ENCODE data around the gene NACC2. TPM values are rescaled to one million over a fixed set of nuclear protein-coding genes. Genes with fewer than 3 reads are reported as not detected.
"Not testable (repeated sequence)": the region's sequence is repeated elsewhere in the genome, so short reads cannot be mapped to it uniquely, and the experiment has no call there.

The NACC2 gene
- total and polyA plus RNA-seq, 5 experiments from 2014 or later: 1.0 to 10.4 (median 1.3) TPM

DNA sequence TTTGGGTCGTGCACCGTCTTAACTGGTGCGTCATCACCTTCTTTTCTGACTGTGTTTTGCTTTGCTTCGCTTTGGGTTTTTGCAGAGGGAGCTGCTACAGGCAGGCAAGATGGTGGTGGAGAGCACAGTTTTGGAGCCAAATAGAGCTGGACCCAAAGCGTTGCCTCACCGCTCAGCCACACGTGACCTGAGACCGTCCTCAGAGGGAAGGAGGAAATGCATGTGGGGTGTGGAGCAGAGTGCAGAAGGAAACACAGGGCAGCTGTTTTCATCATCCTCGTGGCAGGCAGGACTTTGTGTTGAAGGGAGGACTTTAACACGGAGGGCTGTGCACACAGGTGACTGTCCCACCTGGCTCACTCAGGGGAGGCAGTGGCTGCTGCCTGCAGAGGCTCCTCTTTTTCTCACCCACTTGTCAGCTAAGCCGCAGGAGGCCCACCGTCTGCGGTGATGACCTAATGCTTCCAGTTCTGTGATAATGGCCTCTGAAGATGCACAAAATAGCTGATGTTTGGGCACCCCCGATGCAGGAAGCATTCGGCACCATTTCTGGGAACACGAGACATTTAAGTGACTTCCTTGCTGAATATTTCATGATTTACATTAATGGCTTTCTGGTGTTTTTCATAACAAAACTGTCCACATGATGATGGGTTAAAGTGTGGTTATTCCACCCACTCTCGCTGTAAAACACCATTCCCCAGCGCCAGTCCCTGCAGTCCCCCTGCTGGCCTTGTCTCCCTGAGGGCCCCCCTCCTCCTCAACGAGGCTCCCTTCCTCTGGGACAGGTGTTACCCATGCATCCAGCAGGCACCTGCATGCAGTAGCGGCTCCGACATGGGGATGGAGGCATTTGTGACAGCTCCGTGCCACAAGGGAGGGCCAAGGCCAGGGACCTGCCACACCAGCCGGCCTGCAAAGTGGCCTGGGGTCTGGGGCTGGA, 121.5 kb downstream of the NACC2 start:
- Mint-ChIP-seq H3K4me3 (no peak overlapping the region), H3K4me1 (peaks cover 2 to 13% (median 5%) of the 10 kb centered on the region in 4 donors), H3K36me3 (no peaks in the 10 kb centered on the region), H3K9me3 (no peaks in the 10 kb centered on the region), H3K27me3 (no peaks in the 10 kb centered on the region), H3K27ac (no peak overlapping the region)
- POLR2A ChIA-PET: interaction anchor here (0.7 kb wide), 1 partner anchor 552 kb away, joined by 3 read pairs; no protein-coding TSS in a partner anchor
- DNase-seq (no peak), ATAC-seq (no peak)

GRCh38 chr9:135971892-135972291, 123.2 kb downstream of the NACC2 start:
- Mint-ChIP-seq H3K27me3 (peaks cover 1 to 8% (median 2%) of the 10 kb centered on the region in 5 donors), H3K4me1 (peaks cover 10 to 20% (median 13%) of the 10 kb centered on the region in 4 donors), H3K9me3 (no peaks in the 10 kb centered on the region), H3K36me3 (no peaks in the 10 kb centered on the region), H3K4me3 (no peak overlapping the region), H3K27ac (no peak overlapping the region)
- DNase-seq (peak in 9 of 10 donors; percentile 48 to 75 (median 61)), ATAC-seq (peak; percentile 52 to 64)
- POLR2A ChIA-PET: no interaction called here

DNA sequence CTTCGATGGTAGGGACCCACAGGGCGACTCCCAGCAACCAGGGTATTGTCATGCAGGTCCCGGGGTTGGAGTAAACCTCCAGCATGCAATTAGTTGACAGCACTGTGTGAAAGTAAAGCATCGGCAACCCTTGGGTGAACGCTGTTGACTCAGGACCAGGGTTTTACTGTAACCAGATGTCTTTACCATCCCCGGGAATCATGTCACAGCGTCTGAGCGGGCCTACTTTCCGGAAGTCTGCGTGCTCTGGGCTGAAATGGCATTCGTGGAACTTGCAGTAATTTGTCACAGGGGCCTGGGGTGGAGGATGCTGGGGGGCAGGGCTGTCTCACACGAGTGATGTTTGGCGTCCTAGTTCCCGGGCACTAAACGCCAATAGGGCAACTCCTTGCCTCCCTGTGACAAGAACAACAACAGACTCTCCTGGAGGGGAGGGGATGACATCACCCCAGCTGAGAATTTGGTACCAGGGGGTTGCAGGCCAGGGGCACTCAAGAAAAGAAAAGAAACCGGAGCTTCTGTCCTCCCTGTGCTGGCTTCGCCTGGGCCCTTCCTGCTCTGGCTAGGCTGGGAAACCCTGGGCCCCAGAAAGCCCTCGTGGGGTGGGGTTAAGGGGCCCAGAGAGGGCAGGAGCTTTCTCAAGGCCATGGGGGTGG, 123.8 kb downstream of the NACC2 start:
- Mint-ChIP-seq H3K9me3 (no peaks in the 10 kb centered on the region), H3K4me1 (peaks cover 10 to 20% (median 14%) of the 10 kb centered on the region in 4 donors), H3K4me3 (no peak overlapping the region), H3K27ac (no peak overlapping the region), H3K36me3 (no peaks in the 10 kb centered on the region), H3K27me3 (peaks cover 1 to 8% (median 2%) of the 10 kb centered on the region in 5 donors)
- no peak for ATAC-seq
- no peak for DNase-seq
- POLR2A ChIA-PET: no interaction called here

DNA sequence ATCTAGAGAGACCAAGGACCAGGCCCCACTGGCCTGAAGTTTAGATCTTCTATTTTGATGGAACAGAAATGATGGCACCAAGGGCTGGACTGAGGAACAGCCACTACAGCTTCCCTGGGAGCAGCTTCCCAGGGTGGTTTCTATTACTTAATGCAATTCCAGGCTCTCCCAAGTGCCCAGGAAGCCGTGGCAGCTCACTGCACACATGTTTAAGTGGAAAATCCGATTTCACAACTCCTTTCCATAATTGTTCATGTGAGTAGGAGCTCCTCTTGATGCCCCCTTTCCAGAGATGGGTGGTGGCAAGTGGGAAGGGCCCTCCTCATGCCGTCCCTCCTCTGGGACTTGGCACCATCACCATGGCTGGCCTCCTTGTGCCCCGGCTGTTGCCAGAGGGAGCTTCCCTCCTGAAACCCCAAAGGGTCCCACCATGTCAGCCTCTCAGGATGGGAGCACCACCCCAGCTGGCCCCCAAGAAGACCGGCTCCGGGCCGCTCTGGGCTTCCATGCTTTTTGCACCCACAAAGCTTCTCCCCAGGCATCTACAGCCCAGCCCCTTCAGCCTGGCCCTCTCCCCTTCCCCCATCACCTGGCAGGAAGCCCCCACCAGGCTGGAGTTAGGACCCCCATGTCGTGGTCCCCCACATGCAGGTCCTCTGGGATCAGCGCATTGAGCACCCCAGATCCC, 124.8 kb downstream of the NACC2 start:
- ATAC-seq (no peak), DNase-seq (no peak)
- Mint-ChIP-seq H3K27ac (no peak overlapping the region), H3K4me3 (no peak overlapping the region), H3K4me1 (peaks cover 10 to 20% (median 14%) of the 10 kb centered on the region in 4 donors), H3K27me3 (peaks cover 1 to 8% (median 2%) of the 10 kb centered on the region in 5 donors), H3K9me3 (no peaks in the 10 kb centered on the region), H3K36me3 (no peaks in the 10 kb centered on the region)
- POLR2A ChIA-PET: interaction anchor here (1.2 kb wide), 1 partner anchor 20 kb away, joined by 4 read pairs; no protein-coding TSS in a partner anchor

- DNase-seq: no peak
- no peaks in the 10 kb centered on the region for H3K36me3 Mint-ChIP-seq
- H3K27me3 Mint-ChIP-seq: peaks cover 1 to 8% (median 2%) of the 10 kb centered on the region in 5 donors
- no peak overlapping the region for H3K4me3 Mint-ChIP-seq
- H3K4me1 Mint-ChIP-seq: peaks cover 10 to 20% (median 13%) of the 10 kb centered on the region in 4 donors
- POLR2A ChIA-PET: interaction anchor here (1.2 kb wide), 1 partner anchor 22 kb away, joined by 4 read pairs; no protein-coding TSS in a partner anchor
- ATAC-seq: no peak
- no peak overlapping the region for H3K27ac Mint-ChIP-seq
- H3K9me3 Mint-ChIP-seq: no peaks in the 10 kb centered on the region
These were observed 125.9 kb downstream of the NACC2 start for GRCh38 chr9:135969064-135969683.

GRCh38 chr9:135968601-135969000, 126.5 kb downstream of the NACC2 start:
- ATAC-seq: no peak
- POLR2A ChIA-PET: interaction anchor here (1.1 kb wide), 1 partner anchor 29 kb away, joined by 3 read pairs; no protein-coding TSS in a partner anchor
- Mint-ChIP-seq H3K27ac (no peak overlapping the region), H3K4me1 (peaks cover 10 to 17% (median 12%) of the 10 kb centered on the region in 4 donors), H3K36me3 (no peaks in the 10 kb centered on the region), H3K9me3 (no peaks in the 10 kb centered on the region), H3K27me3 (peaks cover 1 to 8% (median 2%) of the 10 kb centered on the region in 5 donors), H3K4me3 (no peak overlapping the region)
- no peak for DNase-seq

DNA sequence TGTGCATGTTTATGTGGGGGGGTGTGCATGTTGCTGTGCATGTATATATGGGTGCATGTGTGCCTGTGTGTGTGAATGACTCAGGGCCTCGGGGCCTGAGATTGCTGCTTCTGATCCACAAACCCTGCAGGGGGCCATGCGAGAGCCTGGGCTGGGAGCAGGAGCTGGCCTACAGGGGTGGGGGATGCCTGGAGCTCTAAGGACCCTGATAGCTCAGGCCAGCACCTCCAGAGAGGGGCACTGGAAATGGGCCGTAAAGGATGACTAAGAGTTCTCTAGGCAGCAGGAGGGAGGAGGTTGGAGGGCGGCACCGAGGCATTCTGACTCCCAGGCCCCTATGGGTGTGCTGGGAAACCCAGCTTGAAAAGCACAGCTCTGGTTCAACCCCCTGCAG, 127.0 kb downstream of the NACC2 start:
- no peak overlapping the region for H3K4me3 Mint-ChIP-seq
- peaks cover 9 to 12% (median 10%) of the 10 kb centered on the region in 4 donors for H3K4me1 Mint-ChIP-seq
- H3K36me3 Mint-ChIP-seq: no peaks in the 10 kb centered on the region
- no peaks in the 10 kb centered on the region for H3K9me3 Mint-ChIP-seq
- DNase-seq (no peak), ATAC-seq (no peak)
- POLR2A ChIA-PET: interaction anchor here (0.5 to 1.1 kb wide), 2 partner anchors 30 to 154 kb away, joined by 3 read pairs; no protein-coding TSS in a partner anchor
- H3K27me3 Mint-ChIP-seq: peaks cover 2 to 8% (median 3%) of the 10 kb centered on the region in 5 donors
- peak overlapping the region in 3 of 10 donors; percentile 21 to 79 (median 40) for H3K27ac Mint-ChIP-seq

DNA sequence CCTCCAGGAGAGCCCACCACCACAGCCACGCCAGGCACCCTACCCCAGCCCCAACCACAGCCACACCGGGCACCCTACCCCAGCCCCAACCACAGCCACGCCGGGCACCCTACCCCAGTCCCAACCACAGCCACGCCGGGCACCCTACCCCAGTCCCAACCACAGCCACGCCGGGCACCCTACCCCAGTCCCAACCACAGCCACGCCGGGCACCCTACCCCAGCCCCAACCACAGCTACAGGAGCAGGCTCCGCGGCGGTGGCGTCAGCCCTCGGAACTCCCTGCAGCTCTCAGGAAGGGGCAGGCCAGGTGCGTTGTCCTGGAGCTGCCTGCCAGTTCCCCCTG, 128.2 kb downstream of the NACC2 start:
- H3K4me1 Mint-ChIP-seq: peaks cover 11 to 19% (median 16%) of the 10 kb centered on the region in 4 donors
- not testable (repeated sequence) for H3K36me3 Mint-ChIP-seq, H3K27ac Mint-ChIP-seq, H3K9me3 Mint-ChIP-seq, DNase-seq, H3K27me3 Mint-ChIP-seq, ATAC-seq, H3K4me3 Mint-ChIP-seq
- POLR2A ChIA-PET: interaction anchor here (0.7 to 1.0 kb wide), 3 partner anchors 9 to 123 kb away, joined by 3 read pairs; no protein-coding TSS in a partner anchor

DNA sequence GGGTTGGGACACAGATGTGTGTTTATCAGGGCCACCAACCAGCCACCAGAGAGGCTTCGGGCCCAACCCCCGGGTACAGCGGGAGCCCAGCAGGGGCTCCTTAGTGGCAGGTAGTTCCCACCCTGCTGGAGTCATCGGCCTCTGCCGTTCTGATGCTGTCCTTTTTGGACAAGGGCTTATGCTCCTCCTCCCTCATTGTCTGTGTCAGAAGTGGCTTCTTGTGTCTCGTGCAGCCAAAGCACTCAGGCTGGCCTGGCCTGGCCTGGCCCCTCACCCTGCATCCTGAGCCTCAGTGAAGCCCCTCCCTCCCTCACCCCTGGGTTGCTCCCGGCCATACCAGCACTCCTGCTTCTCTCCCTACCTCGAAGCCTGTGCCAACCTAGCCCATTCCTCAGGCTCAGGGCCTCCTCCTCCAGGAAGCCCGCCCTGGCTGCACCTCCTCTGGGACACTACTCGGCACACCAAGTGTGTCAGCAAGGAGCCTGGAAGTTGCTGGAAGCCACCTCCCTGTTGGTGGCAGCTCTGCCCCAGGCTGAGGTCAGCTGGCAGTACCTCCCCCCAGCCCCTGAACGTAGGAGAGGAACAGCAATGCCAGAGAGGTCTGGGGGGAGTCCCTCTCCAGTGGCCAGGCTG, 129.8 kb downstream of the NACC2 start:
- peak overlapping the region in 1 of 10 donors; percentile 13 for H3K27ac Mint-ChIP-seq
- ATAC-seq (no peak), DNase-seq (no peak)
- no peaks in the 10 kb centered on the region for H3K36me3 Mint-ChIP-seq
- H3K4me1 Mint-ChIP-seq: peaks cover 17 to 31% (median 23%) of the 10 kb centered on the region in 4 donors
- H3K27me3 Mint-ChIP-seq: peaks cover 2 to 8% (median 3%) of the 10 kb centered on the region in 5 donors
- peak overlapping the region in 1 of 10 donors; percentile 12 for H3K4me3 Mint-ChIP-seq
- POLR2A ChIA-PET: no interaction called here
- no peaks in the 10 kb centered on the region for H3K9me3 Mint-ChIP-seq

- H3K36me3 Mint-ChIP-seq: no peaks in the 10 kb centered on the region
- H3K27me3 Mint-ChIP-seq: peaks cover 2 to 8% (median 3%) of the 10 kb centered on the region in 5 donors
- H3K9me3 Mint-ChIP-seq: no peaks in the 10 kb centered on the region
- H3K4me1 Mint-ChIP-seq: peaks cover 17 to 44% (median 32%) of the 10 kb centered on the region in 4 donors
- no peak overlapping the region for H3K27ac Mint-ChIP-seq
- POLR2A ChIA-PET: no interaction called here
- no peak overlapping the region for H3K4me3 Mint-ChIP-seq
- DNase-seq: no peak
- ATAC-seq: no peak
These were observed 131.2 kb downstream of the NACC2 start for GRCh38 chr9:135963938-135964337.

DNA sequence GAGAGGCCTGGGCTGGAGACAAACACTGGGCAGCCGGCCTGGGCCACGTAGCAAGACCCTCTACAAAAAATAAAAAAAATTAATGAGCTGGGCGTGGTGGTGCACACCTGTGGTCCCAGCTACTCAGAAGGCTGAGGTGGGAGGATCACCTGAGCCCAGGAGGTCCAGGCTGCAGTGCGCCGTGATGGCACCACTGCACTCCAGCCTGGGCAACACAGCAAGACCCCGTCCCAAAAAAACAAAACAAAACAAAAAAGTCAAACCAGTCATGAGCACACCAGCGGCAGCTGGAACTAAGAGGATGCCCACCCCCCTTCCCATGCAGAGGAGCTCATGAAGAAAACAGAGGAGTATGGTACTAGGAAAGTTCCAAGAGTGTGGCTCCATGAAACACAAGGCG, 131.8 kb downstream of the NACC2 start:
- Mint-ChIP-seq H3K9me3 (no peaks in the 10 kb centered on the region), H3K4me3 (peak overlapping the region in 1 of 10 donors; percentile 26), H3K27me3 (peaks cover 2 to 8% (median 3%) of the 10 kb centered on the region in 5 donors), H3K27ac (peak overlapping the region in 2 of 10 donors; percentile 56 to 59), H3K36me3 (no peaks in the 10 kb centered on the region), H3K4me1 (peaks cover 17 to 46% (median 37%) of the 10 kb centered on the region in 4 donors)
- ATAC-seq: no peak
- no peak for DNase-seq
- POLR2A ChIA-PET: no interaction called here
